Small intestine (tissue), 7 donors: ENCODE results near the gene ROMO1. TPM values are rescaled to one million over a fixed set of nuclear protein-coding genes. Genes with fewer than 3 reads are reported as not detected.
"Not testable (repeated sequence)": the region's sequence is repeated elsewhere in the genome, so short reads cannot be mapped to it uniquely, and the experiment has no call there.

Experiments used
- DNase-seq, 2 donors: peaks; one replicate each; pipeline versions ENCODE4 v3.0.0 to v3.0.0-alpha.2; 2013
- FAIRE-seq: peaks from 2 replicates; lab custom pipeline; 2012; peaks lifted over from hg19 to GRCh38; lab: Jason Lieb, UNC
- H3K27ac ChIP-seq, 3 donors: one replicate each; pipeline ENCODE4 v1.5.1; 2013; ENCODE audit warnings: low read length in 2 of 3, mild to moderate bottlenecking in 2 of 3, control low read depth in 1 of 3, inconsistent platforms in 1 of 3, low read depth in 1 of 3, moderate library complexity in 1 of 3
- H3K27me3 ChIP-seq, 3 donors: one replicate each; pipeline ENCODE4 v1.6.1; 2013; ENCODE audit warnings: low read length in 3 of 3, inconsistent platforms in 1 of 3; ENCODE audit not compliant: control insufficient read depth in 3 of 3, insufficient read depth in 3 of 3
- H3K36me3 ChIP-seq, 3 donors: one replicate each; pipeline ENCODE4 v1.6.1; 2013; ENCODE audit warnings: low read length in 3 of 3, inconsistent platforms in 1 of 3, low read depth in 1 of 3, mild to moderate bottlenecking in 1 of 3, moderate library complexity in 1 of 3; ENCODE audit not compliant: control insufficient read depth in 3 of 3, insufficient read depth in 2 of 3
- H3K4me1 ChIP-seq, 3 donors: one replicate each; pipeline ENCODE4 v1.6.1; 2013; ENCODE audit warnings: low read length in 2 of 3, inconsistent platforms in 1 of 3, low read depth in 1 of 3, mild to moderate bottlenecking in 1 of 3, moderate library complexity in 1 of 3; ENCODE audit not compliant: control insufficient read depth in 3 of 3, insufficient read depth in 2 of 3
- H3K4me3 ChIP-seq, 3 donors: one replicate each; pipeline ENCODE4 v1.5.1; 2013; ENCODE audit warnings: low read length in 3 of 3, control low read depth in 1 of 3, inconsistent platforms in 1 of 3, low read depth in 1 of 3, mild to moderate bottlenecking in 1 of 3, moderate library complexity in 1 of 3
- H3K9me3 ChIP-seq, 2 donors: one replicate each; pipeline ENCODE4 v1.6.1; 2013; ENCODE audit warnings: low read depth in 1 of 2, low read length in 1 of 2; ENCODE audit not compliant: control insufficient read depth in 2 of 2, insufficient read depth in 1 of 2
- WGBS, 3 donors: extraction: QIAGEN DNeasy Blood & Tissue Kit; methylation state at CpG; one replicate each; pipeline ENCODE4 v1.1.7; 2013; 5-methylcytosine and 5-hydroxymethylcytosine counted together
- polyA plus RNA-seq, 4 donors: library from polyadenylated mRNA; stranded (reverse) in 3 of 4; unstranded in 1 of 4; fragments of 200-250 nt in 3 of 4; fragments of 120-200 nt in 1 of 4; gene quantifications; one replicate each; pipeline versions ENCODE4 v1.2.1 to v1.2.3, GENCODE V29; 2013
- donor health status: healthy with polysubstance abuse.
- donor health status: control.
- donor health status: control.
- donor health status: Bipolar disorder and iron deficiency.
- donor health status: healthy.

The ROMO1 gene
- polyA plus RNA-seq, 4 donors: 139 to 755 (median 502) TPM

DNA sequence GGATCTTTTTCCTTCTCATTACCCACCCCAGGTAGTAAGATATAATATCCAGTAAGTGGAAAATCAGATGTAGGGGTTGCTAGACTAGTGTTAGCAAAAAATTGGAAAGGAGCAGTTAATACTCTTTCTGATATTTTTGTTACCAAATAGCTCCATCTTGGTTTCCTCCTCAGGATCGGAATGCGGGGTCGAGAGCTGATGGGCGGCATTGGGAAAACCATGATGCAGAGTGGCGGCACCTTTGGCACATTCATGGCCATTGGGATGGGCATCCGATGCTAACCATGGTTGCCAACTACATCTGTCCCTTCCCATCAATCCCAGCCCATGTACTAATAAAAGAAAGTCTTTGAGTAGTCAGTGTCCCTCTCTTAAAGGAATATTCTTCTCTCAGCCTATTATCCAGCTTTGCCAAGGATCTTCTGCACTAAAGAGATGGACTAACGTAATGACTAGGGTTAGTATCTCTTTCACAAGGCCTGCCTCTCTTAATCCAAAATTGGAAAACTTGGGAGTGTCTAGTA is 1.5 kb downstream of the ROMO1 start:
- Histone ChIP-seq H3K27ac (peak overlapping the region in 1 of 3 donors; percentile 25), H3K9me3 (no peaks in the 10 kb centered on the region), H3K27me3 (no peaks in the 10 kb centered on the region), H3K36me3 (peaks cover 16 to 31% (median 17%) of the 10 kb centered on the region in 3 donors), H3K4me3 (no peak overlapping the region), H3K4me1 (peaks cover 0 to 9% (median 6%) of the 10 kb centered on the region in 3 donors)
- WGBS, 3 donors: 92 to 97% (median 93%) methylated on average over 7 of the region's 7 CpGs
- DNase-seq: no peak
- no peak for FAIRE-seq

DNA sequence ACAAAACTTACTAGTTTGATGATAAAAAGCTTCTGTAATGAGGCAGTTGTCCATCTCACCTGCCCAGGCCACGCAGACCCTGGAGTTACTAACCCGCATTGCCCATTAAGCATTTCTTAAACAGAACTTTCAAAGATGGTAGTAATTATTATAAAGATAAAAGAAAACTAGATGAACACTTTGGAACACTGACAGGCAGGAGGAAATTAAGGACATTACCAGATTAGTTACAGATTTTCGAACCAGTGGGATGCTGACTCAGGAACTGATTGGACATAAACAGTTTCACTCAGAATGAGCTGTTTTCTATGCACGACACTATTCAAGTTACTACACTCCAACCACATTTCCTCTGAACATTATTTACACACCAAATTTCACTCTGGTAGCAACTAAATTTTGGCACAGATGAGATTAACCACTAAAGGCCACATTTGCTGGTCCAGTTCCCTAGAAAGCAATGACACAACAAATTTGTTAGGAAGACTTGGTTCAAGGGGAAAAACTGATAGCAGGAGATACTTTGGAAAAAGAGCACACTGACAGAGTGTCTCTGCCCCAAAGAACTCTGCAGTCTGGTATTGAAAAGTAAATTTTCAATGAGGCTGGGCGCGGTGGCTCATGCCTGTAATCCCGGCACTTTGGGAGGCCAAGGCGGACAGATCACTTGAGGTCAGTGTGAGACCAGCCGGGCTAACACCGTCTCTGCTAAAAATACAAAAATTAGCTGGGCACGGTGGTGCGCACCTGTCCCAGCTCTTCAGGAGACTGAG is 3.0 kb downstream of the ROMO1 start:
- Histone ChIP-seq H3K36me3 (peaks cover 20 to 39% (median 24%) of the 10 kb centered on the region in 3 donors), H3K4me3 (no peak overlapping the region), H3K4me1 (peaks cover 0 to 9% (median 6%) of the 10 kb centered on the region in 3 donors), H3K27ac (no peak overlapping the region), H3K9me3 (no peaks in the 10 kb centered on the region), H3K27me3 (no peaks in the 10 kb centered on the region)
- WGBS, 3 donors: 82 to 89% (median 86%) methylated on average over 12 of the region's 12 CpGs
- no peak for FAIRE-seq
- DNase-seq: no peak

DNA sequence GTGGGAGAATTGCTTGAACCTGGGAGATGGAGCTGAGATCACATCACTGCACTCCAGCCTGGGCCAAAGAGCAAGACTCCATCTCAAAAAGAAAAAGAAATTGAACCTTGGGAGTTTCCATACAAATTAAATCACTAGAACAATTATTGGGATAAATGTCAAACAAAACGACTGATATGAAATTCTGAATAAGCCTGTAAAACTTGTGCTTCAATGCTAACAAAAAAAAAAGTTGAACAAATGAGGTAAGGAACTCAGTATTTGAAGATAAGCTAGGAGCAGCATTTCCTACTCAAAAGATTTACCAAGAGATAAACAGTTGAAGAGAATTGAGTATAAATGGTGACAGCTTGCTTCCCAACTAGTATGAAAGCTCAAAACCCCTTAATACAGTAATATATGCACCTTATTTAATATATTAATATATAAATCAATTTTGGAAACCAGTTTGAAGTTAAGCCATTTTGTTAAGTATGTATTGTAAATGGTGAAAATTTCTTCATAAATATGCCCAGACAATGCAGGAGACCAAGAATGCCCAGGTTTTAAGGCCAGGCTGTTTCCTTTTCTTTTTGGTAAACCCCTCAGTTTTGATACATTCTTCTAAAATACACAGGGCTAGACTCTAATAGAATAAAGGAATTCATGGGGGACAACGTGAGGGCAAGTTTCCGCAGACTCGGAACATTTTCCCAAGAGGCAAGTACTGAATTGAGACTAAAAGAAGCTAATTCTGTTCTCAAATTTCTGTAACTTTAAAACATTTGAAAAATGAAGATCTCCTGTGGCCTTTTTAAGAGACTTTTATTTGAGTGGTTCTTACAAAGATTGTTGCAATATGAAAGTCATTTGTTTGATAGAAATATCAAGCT is 3.9 kb downstream of the ROMO1 start:
- Histone ChIP-seq H3K4me1 (peaks cover 0 to 8% (median 6%) of the 10 kb centered on the region in 3 donors), H3K27ac (no peak overlapping the region), H3K4me3 (no peak overlapping the region), H3K9me3 (no peaks in the 10 kb centered on the region), H3K27me3 (no peaks in the 10 kb centered on the region), H3K36me3 (peaks cover 20 to 35% (median 24%) of the 10 kb centered on the region in 3 donors)
- no peak for FAIRE-seq
- no peak for DNase-seq
- WGBS, 3 donors: 55 to 72% (median 71%) methylated on average over 4 of the region's 4 CpGs

DNA sequence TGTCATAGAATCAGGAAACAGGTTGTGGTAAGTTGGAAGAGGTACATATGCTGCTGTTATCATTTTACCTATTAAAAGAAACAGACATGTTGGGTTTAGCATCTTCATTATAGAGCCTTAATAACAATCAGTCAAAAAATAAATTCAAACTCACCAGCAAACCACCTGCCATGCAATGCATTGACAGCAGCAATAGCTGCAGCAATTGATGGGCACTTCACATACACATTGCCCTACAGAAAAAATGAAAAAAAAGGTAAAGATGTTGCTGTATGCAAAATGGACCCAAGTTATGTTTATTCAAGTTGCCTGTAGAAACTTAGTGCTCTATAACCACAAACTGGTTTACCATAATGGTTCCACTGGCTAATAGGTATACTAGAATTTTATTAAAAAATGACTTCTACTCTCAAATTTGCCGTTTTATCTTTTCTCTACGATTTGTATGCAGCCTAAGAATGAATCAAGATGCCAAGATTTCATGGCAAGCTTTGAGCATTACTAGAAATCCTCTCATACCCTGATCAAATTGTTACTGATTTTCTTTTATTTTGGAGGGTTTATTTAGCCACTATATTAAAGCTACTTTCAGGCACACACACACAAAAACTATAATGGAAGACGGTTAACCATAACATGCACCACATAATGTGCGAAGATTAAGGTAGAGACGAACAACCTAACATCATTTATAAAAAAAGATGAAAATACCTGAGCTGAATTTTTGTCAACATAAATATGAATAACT is 5.5 kb downstream of the ROMO1 start:
- FAIRE-seq (no peak), DNase-seq (no peak)
- Histone ChIP-seq H3K27ac (no peak overlapping the region), H3K4me3 (no peak overlapping the region), H3K9me3 (no peaks in the 10 kb centered on the region), H3K27me3 (no peaks in the 10 kb centered on the region), H3K4me1 (peaks cover 0 to 6% (median 4%) of the 10 kb centered on the region in 3 donors), H3K36me3 (peaks cover 20 to 35% (median 27%) of the 10 kb centered on the region in 3 donors)
- WGBS, 3 donors: 84 to 88% (median 87%) methylated on average over 5 of the region's 5 CpGs

DNA sequence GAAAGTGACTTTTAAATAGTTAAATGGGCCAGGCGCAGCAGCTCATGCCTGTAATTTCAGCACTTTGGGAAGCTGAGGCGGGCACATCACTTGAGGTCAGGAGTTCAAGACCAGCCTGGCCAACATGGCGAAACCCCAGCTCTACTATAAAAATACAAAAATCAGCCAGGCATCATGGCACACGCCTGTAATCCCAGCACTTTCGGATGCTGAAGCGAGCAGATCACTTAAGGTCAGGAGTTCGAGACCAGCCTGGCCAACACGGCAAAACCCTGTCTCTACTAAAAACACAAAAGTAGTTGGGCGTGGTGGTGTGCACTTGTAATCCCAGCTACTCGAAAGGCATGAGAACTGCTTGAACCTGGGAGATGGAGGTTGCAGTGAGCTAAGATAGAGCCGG is 6.7 kb downstream of the ROMO1 start:
- H3K36me3 ChIP-seq: peaks cover 15 to 33% (median 32%) of the 10 kb centered on the region in 3 donors
- not testable (repeated sequence) for DNase-seq, H3K27ac ChIP-seq, H3K27me3 ChIP-seq, FAIRE-seq, H3K9me3 ChIP-seq, H3K4me1 ChIP-seq, H3K4me3 ChIP-seq
- 89 to 92% (median 91%) methylated on average over 11 of the region's 11 CpGs for WGBS, 3 donors

DNA sequence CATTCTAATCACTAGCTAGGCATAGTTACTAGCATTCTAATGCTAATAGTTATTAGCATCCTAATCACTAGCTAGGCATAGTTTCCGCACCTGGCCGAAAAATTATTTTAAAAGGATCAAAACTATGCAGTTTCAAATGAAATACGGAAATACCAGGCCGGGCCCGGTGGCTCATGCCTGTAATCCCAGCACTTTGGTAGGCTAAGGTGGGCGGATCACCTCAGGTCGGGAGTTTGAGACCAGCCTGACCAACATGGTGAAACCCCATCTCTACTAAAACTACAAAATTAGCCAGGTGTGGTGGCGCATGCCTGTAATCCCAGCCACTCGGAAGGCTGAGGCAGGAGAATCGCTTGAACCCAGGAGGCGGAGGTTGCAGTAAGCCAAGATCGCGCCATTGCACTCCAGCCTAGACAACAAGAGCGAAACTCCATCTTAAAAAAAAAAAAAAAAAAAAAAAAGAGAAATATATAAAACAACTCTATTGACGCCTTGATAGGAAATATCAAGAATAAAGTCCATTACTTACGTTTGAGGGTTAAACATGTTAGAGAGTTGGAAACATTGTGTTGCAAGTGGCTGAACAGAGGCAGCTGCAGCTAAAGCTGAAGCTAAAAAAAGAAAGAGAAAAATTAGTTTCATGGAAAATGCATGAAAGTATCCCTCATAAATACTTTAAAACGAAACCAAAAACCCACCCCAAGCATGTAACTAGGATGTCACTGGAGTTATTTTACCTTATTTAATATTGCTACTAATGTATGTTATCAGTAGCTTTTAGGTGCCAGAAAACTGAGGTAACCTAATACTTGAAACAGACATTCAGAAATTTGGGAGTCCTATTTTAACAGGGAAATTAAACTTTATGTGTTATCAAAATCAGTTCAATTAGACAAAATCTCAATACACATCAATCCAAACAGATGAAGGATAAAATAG is 7.7 kb downstream of the ROMO1 start:
- not testable (repeated sequence) for H3K27ac ChIP-seq, H3K27me3 ChIP-seq, H3K9me3 ChIP-seq, DNase-seq, H3K4me1 ChIP-seq, H3K4me3 ChIP-seq, FAIRE-seq
- H3K36me3 ChIP-seq: peaks cover 18 to 36% (median 28%) of the 10 kb centered on the region in 3 donors
- 92 to 93% (median 93%) methylated on average over 17 of the region's 17 CpGs for WGBS, 3 donors

DNA sequence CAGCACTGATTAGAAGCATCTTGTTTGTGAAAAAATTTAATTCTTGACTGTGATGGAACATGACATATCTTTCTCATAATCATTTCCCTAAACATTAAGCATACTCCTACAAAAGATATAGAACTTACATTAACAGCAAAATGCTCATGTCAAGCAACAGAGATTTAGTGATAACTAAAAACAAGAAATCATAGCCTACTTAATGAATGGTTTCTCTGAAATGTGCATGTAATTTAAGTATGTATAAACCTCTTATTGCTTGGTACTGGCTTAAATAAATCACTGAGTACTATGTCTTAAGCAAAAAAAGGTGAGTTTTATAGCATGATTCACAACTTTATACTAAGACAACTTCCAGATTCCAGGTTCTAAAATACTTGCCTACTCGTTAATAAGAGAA is 9.3 kb downstream of the ROMO1 start:
- 58 to 63% (median 59%) methylated on average over 1 of the region's 1 CpG for WGBS, 3 donors
- Histone ChIP-seq H3K9me3 (no peaks in the 10 kb centered on the region), H3K36me3 (peaks cover 24 to 34% (median 34%) of the 10 kb centered on the region in 3 donors), H3K27me3 (no peaks in the 10 kb centered on the region), H3K27ac (no peak overlapping the region), H3K4me1 (no peaks in the 10 kb centered on the region), H3K4me3 (no peak overlapping the region)
- DNase-seq: no peak
- FAIRE-seq: no peak
